K562 treated with DMSO at 1 percent for 4 hours (cell line): ENCODE results near the gene TCP10L. TPM values are rescaled to one million over a fixed set of nuclear protein-coding genes. Genes with fewer than 3 reads are reported as not detected.

Experiments used
- total RNA-seq: library from RNA; unstranded; fragments of 300-600 nt; gene quantifications from 2 replicates; pipeline ENCODE4 v1.2.3, GENCODE V29; 2022; ENCODE audit not compliant: insufficient read depth

Gene TCP10L, protein sequence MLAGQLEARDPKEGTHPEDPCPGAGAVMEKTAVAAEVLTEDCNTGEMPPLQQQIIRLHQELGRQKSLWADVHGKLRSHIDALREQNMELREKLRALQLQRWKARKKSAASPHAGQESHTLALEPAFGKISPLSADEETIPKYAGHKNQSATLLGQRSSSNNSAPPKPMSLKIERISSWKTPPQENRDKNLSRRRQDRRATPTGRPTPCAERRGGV
- not detected in 2 replicates for total RNA-seq

DNA sequence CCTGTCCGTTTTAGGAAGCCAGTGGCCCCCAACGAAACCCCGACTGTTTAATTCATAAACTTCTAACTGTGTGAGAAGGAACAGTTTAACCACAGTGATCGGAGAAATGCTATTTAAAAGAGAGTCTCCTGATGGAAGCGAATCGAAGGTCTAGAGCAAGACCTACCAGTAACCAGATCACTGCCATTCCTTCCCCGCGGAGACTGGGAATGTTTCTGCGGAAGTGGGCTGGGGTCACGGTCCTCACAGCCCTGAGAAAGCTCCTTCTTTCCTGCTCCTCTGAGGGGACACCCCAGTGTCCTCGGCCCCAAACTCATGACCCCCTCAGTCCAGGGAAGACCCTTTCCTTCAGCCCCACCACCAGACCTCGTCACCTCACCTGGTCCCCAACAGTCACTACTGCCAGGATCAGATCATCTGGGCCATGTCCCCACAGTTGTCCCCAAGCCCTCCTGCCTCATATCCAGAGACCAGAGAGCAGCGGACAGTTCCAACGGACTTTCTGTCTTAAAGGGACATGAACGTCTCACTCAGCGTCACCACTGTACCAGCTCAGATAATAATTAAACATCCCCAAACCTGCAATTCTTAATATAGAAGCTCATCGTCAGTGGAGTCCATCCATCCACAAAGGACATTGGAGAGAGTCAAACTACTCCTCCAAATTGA, at the start of gene TCP10L:
Gene TCP10L, minus strand, starts transcription at position 482 of the 669 bp plus-strand sequence. CDS start 1,219 bp downstream, outside the sequence.

GRCh38 chr21:32612075-32612998, 27.0 kb upstream of the TCP10L start, which contains the start of gene CFAP298:
CFAP298 (minus strand) TSS chr21:32612377; CDS start chr21:32612243, 134 bp downstream.

Other genes with a start within 250 kb of the TCP10L start
- 5.3 and 6.8 TPM in 2 replicates for gene URB1, start 192.5 kb downstream of the TCP10L start, total RNA-seq
- not detected in 2 replicates for gene EVA1C, start 172.8 kb downstream of the TCP10L start, total RNA-seq
- 72.2 and 80.8 TPM in 2 replicates for gene CFAP298, start 26.9 kb upstream of the TCP10L start, total RNA-seq
- gene SYNJ1, start 142.5 kb upstream of the TCP10L start, total RNA-seq = 6.8 and 9.7 TPM in 2 replicates
- 18.1 and 31.7 TPM in 2 replicates for gene PAXBP1, start 186.2 kb upstream of the TCP10L start, total RNA-seq